H9 (cell line): Measurements from ENCODE around the gene SIRT6. TPM values are rescaled to one million over a fixed set of nuclear protein-coding genes. Genes with fewer than 3 reads are reported as not detected.

Experiments used
- DNase-seq: peaks from one replicate; pipeline ENCODE4 v3.0.0-alpha.2; 2017
- H2AFZ ChIP-seq: one replicate; pipeline ENCODE4 v1.6.1; 2013; ENCODE audit warnings: mild to moderate bottlenecking, low read length, control low read depth, moderate library complexity
- H2AK5ac ChIP-seq: 2 replicates; pipeline ENCODE4 v1.6.1; 2013; ENCODE audit warnings: low read length, control low read depth, mixed read lengths; ENCODE audit not compliant: insufficient read length
- H2BK120ac ChIP-seq: one replicate; pipeline ENCODE4 v1.6.1; 2013; ENCODE audit warnings: low read depth, mild to moderate bottlenecking, low read length, control low read depth, inconsistent platforms; ENCODE audit not compliant: poor library complexity, severe bottlenecking
- H2BK12ac ChIP-seq: 2 replicates; pipeline ENCODE4 v1.6.1; 2013; ENCODE audit warnings: low read length, control low read depth, mixed read lengths, low read depth; ENCODE audit not compliant: insufficient read length
- H2BK15ac ChIP-seq: 2 replicates; pipeline ENCODE4 v1.6.1; 2013; ENCODE audit warnings: low read depth, low read length, control low read depth
- H2BK20ac ChIP-seq: one replicate; pipeline ENCODE4 v1.6.1; 2013; ENCODE audit warnings: low read depth, mild to moderate bottlenecking, low read length, control low read depth, inconsistent platforms; ENCODE audit not compliant: poor library complexity, severe bottlenecking
- H2BK5ac ChIP-seq: 2 replicates; pipeline ENCODE4 v1.6.1; 2013; ENCODE audit warnings: low read length, control low read depth, mixed read lengths; ENCODE audit not compliant: insufficient read length
- H3K14ac ChIP-seq: 2 replicates; pipeline ENCODE4 v1.6.1; 2013; ENCODE audit warnings: low read length, control low read depth; ENCODE audit not compliant: insufficient read depth
- H3K18ac ChIP-seq: 2 replicates; pipeline ENCODE4 v1.6.1; 2013; ENCODE audit warnings: low read depth, mild to moderate bottlenecking, mixed read lengths, low read length, control low read depth; ENCODE audit not compliant: insufficient read length
- H3K23ac ChIP-seq: 2 replicates; pipeline ENCODE4 v1.6.1; 2013; ENCODE audit warnings: low read length, control low read depth, mixed read lengths, low read depth; ENCODE audit not compliant: insufficient read length
- H3K23me2 ChIP-seq: 2 replicates; pipeline ENCODE4 v1.6.1; 2013; ENCODE audit warnings: low read depth, mild to moderate bottlenecking, mixed read lengths, low read length, control low read depth; ENCODE audit not compliant: insufficient read length, poor library complexity, severe bottlenecking
- H3K27ac ChIP-seq: 2 replicates; pipeline ENCODE4 v1.5.1; 2013; ENCODE audit warnings: low read length, control low read depth, mixed read lengths, low read depth; ENCODE audit not compliant: insufficient read length
- H3K27me3 ChIP-seq: 2 replicates; pipeline ENCODE4 v1.6.1; 2013; ENCODE audit warnings: low read length, control low read depth, inconsistent platforms; ENCODE audit not compliant: insufficient read depth
- H3K4ac ChIP-seq: 2 replicates; pipeline ENCODE4 v1.6.1; 2013; ENCODE audit warnings: low read depth, mild to moderate bottlenecking, control low read depth, inconsistent platforms, low read length, moderate library complexity
- H3K4me1 ChIP-seq: 2 replicates; pipeline ENCODE4 v1.6.1; 2013; ENCODE audit warnings: low read length, control low read depth, inconsistent platforms; ENCODE audit not compliant: insufficient read depth
- H3K4me2 ChIP-seq: 2 replicates; pipeline ENCODE4 v1.6.1; 2013; ENCODE audit warnings: low read length, control low read depth, mixed read lengths; ENCODE audit not compliant: insufficient read length, insufficient read depth
- H3K56ac ChIP-seq: 2 replicates; pipeline ENCODE4 v1.6.1; 2013; ENCODE audit warnings: low read depth, mild to moderate bottlenecking, mixed read lengths, low read length, control low read depth; ENCODE audit not compliant: insufficient read length
- H3K79me1 ChIP-seq: 2 replicates; pipeline ENCODE4 v1.6.1; 2013; ENCODE audit warnings: low read depth, mild to moderate bottlenecking, moderate library complexity, low read length, control low read depth, inconsistent platforms; ENCODE audit not compliant: insufficient read depth, poor library complexity, severe bottlenecking
- H3K79me2 ChIP-seq: 2 replicates; pipeline ENCODE4 v1.6.1; 2013; ENCODE audit warnings: low read length, control low read depth, inconsistent platforms; ENCODE audit not compliant: insufficient read depth
- H3K9ac ChIP-seq: 2 replicates; pipeline ENCODE4 v1.6.1; 2013; ENCODE audit warnings: low read length, control low read depth, mixed read lengths; ENCODE audit not compliant: insufficient read length; ENCODE audit errors: extremely low read depth
- H3K9me3 ChIP-seq: one replicate; pipeline ENCODE4 v1.6.1; 2013; ENCODE audit warnings: low read depth, low read length, inconsistent platforms; ENCODE audit not compliant: control insufficient read depth
- H3T11ph ChIP-seq: one replicate; pipeline ENCODE4 v1.6.1; 2013; ENCODE audit warnings: mild to moderate bottlenecking, low read length, control low read depth, inconsistent platforms
- H4K20me1 ChIP-seq: one replicate; pipeline ENCODE4 v1.6.1; 2013; ENCODE audit not compliant: control insufficient read depth, insufficient read length, insufficient read depth
- H4K5ac ChIP-seq: 2 replicates; pipeline ENCODE4 v1.6.1; 2013; ENCODE audit warnings: low read depth, mild to moderate bottlenecking, mixed read lengths, low read length, control low read depth; ENCODE audit not compliant: insufficient read length
- H4K8ac ChIP-seq: replicated peaks from 2 replicates; pipeline ENCODE4 v1.6.1; 2013; ENCODE audit warnings: low read length, control low read depth, mixed read lengths, low read depth; ENCODE audit not compliant: insufficient read length
- H4K91ac ChIP-seq: 2 replicates; pipeline ENCODE4 v1.6.1; 2013; ENCODE audit warnings: low read depth, mild to moderate bottlenecking, moderate library complexity, mixed read lengths, low read length, control low read depth; ENCODE audit not compliant: insufficient read length
- H3K27ac Mint-ChIP-seq, 3 experiments: 2 replicates in 2 of 3; 3 replicates in 1 of 3; pipeline ENCODE4 v1.8.0; 2020 to 2021; ENCODE audit warnings: mixed read lengths in 3 of 3, mild to moderate bottlenecking in 1 of 3, moderate library complexity in 1 of 3
- H3K27me3 Mint-ChIP-seq: 2 replicates; pipeline ENCODE4 v1.8.0; 2021; ENCODE audit warnings: low read depth, mild to moderate bottlenecking, moderate library complexity, mixed read lengths
- H3K36me3 Mint-ChIP-seq, 3 experiments: 2 replicates in 2 of 3; 3 replicates in 1 of 3; pipeline ENCODE4 v1.8.0; 2020 to 2021; ENCODE audit warnings: low read depth in 3 of 3, mixed read lengths in 3 of 3; ENCODE audit not compliant: insufficient read depth in 1 of 3
- H3K4me1 Mint-ChIP-seq, 2 experiments: 2 replicates each; pipeline ENCODE4 v1.8.0; 2020; ENCODE audit warnings: mixed read lengths in 2 of 2
- H3K4me3 Mint-ChIP-seq, 2 experiments: 2 replicates in 1 of 2; 3 replicates in 1 of 2; pipeline ENCODE4 v1.8.0; 2020 to 2021; ENCODE audit warnings: mild to moderate bottlenecking in 2 of 2, mixed read lengths in 2 of 2, moderate library complexity in 1 of 2
- H3K9me3 Mint-ChIP-seq, 2 experiments: 2 replicates in 1 of 2; 3 replicates in 1 of 2; pipeline ENCODE4 v1.8.0; 2020; ENCODE audit warnings: mild to moderate bottlenecking in 2 of 2, mixed read lengths in 2 of 2, moderate library complexity in 1 of 2
- CTCF ChIP-seq: fragments of 200-600 bp; sonication (generic); conservative IDR thresholded peaks from 3 replicates; pipeline ENCODE4 v1.8.0; 2021; ENCODE audit warnings: antibody characterized with exemption, mild to moderate bottlenecking
- WGBS: extraction: QIAGEN DNeasy Blood & Tissue Kit; methylation state at CpG from one replicate; pipeline ENCODE4 v1.1.7; 2013; ENCODE audit warnings: missing lambda C conversion rate, low lambda C conversion rate, mixed read lengths; ENCODE audit not compliant: insufficient read length; ENCODE audit errors: extremely low coverage; 5-methylcytosine and 5-hydroxymethylcytosine counted together
- total RNA-seq: library from RNA; stranded (reverse); gene quantifications from 2 replicates; pipeline ENCODE4 v1.2.1, GENCODE V29; 2021

SIRT6 gene
- total RNA-seq, 1 experiment from 2014 or later = 24.9 TPM

- H3K36me3 Mint-ChIP-seq = peaks cover 0 to 10% (median 9%) of the 10 kb centered on the region in 3 experiments; a peak in 4 of 7 replicates
- Histone ChIP-seq H2AK5ac (no peak overlapping the region), H3K79me2 (no peaks in the 10 kb centered on the region), H2BK20ac (no peak overlapping the region), H2BK120ac (no peak overlapping the region), H3T11ph (no peak overlapping the region), H3K27me3 (no peaks in the 10 kb centered on the region), H3K9ac (no peak overlapping the region), H2BK5ac (no peak overlapping the region), H3K27ac (no peak overlapping the region), H4K20me1 (no peaks in the 10 kb centered on the region), H3K23ac (no peak overlapping the region), H3K23me2 (no peaks in the 10 kb centered on the region), H3K4ac (no peak overlapping the region), H4K5ac (no peak overlapping the region), H4K8ac (no peak overlapping the region), H2AFZ (no peak overlapping the region), H3K9me3 (no peaks in the 10 kb centered on the region), H3K4me2 (no peak overlapping the region), H3K56ac (no peak overlapping the region), H3K14ac (no peak overlapping the region), H2BK12ac (no peak overlapping the region), H2BK15ac (no peak overlapping the region), H3K4me1 (no peaks in the 10 kb centered on the region), H3K18ac (no peak overlapping the region), H3K79me1 (no peaks in the 10 kb centered on the region), H4K91ac (no peak overlapping the region)
- WGBS = no CpG with 5 or more reads among the region's 3 CpGs
- H3K9me3 Mint-ChIP-seq = peaks cover 0 to 8% of the 10 kb centered on the region in 2 experiments; a peak in 2 of 5 replicates
- no peak overlapping the region for H3K27ac Mint-ChIP-seq
- no peak overlapping the region for H3K4me3 Mint-ChIP-seq
- peaks cover 4 to 8% of the 10 kb centered on the region in 2 experiments for H3K4me1 Mint-ChIP-seq
- no peak for DNase-seq
- peaks cover 14% of the 10 kb centered on the region for H3K27me3 Mint-ChIP-seq
- no peak for TF ChIP-seq CTCF
Measured at GRCh38 chr19:4213116-4213515, 30.8 kb upstream of the SIRT6 start.
